ENCODE results near the gene STAC3.

The STAC3 gene

GRCh38 chr12:57238854-57239554 lies 12.0 kb downstream of the STAC3 start:
- CTCF ChIA-PET = interaction anchor here (0.6 to 38.5 kb wide), 19 partner anchors 9 to 496 kb away, joined by 3 to 880 read pairs (median 4); partner anchors contain the start of genes GLI1, INHBE, NXPH4 and SHMT2
- POLR2A ChIA-PET = interaction anchor here (0.8 to 4.6 kb wide), 8 partner anchors 9 to 128 kb away, joined by 3 to 74 read pairs (median 5); partner anchors contain the start of genes LRP1, SHMT2 and STAT6
- no peak for DNase-seq (ENCODE audit: low read depth, low spot score)
- H3K4me3 ChIP-seq (ENCODE audit: low read depth, low read length) = peak overlapping the region; percentile 69
- TF ChIP-seq CTCF (IDR thresholded peaks at IDR 0.05; ENCODE audit: insufficient read depth, low read length, missing control alignments) = peak; percentile 100

GRCh38 chr12:57237932-57238853 lies 12.8 kb downstream of the STAC3 start:
- DNase-seq (ENCODE audit: low read depth, low spot score) = no peak
- TF ChIP-seq CTCF (IDR thresholded peaks at IDR 0.05; ENCODE audit: insufficient read depth, low read length, missing control alignments) = no peak
- ChIA-PET CTCF (interaction anchor here (0.9 to 38.5 kb wide), 16 partner anchors 11 to 496 kb away, joined by 3 to 880 read pairs (median 6); partner anchors contain the start of genes GLI1, INHBE, NXPH4 and SHMT2), POLR2A (interaction anchor here (0.8 to 4.6 kb wide), 9 partner anchors 8 to 127 kb away, joined by 3 to 74 read pairs (median 4); partner anchors contain the start of genes LRP1, SHMT2 and STAT6)
- H3K4me3 ChIP-seq (ENCODE audit: low read depth, low read length) = peak overlapping the region; percentile 52

GRCh38 chr12:57237596-57237931 lies 13.4 kb downstream of the STAC3 start:
- no peak overlapping the region for H3K4me3 ChIP-seq (ENCODE audit: low read depth, low read length)
- ChIA-PET POLR2A (interaction anchor here (1.2 to 4.6 kb wide), 4 partner anchors 7 to 24 kb away, joined by 3 to 74 read pairs (median 4); partner anchors contain the start of gene SHMT2), CTCF (interaction anchor here (0.9 to 38.5 kb wide), 9 partner anchors 10 to 220 kb away, joined by 3 to 880 read pairs (median 32); partner anchors contain the start of genes GLI1, INHBE, NXPH4 and SHMT2)
- DNase-seq (ENCODE audit: low read depth, low spot score) = no peak
- TF ChIP-seq CTCF (IDR thresholded peaks at IDR 0.05; ENCODE audit: insufficient read depth, low read length, missing control alignments) = no peak

GRCh38 chr12:57236925-57237595 lies 13.9 kb downstream of the STAC3 start:
- CTCF ChIA-PET = interaction anchor here (1.2 to 38.5 kb wide), 8 partner anchors 10 to 220 kb away, joined by 3 to 880 read pairs (median 84); partner anchors contain the start of genes GLI1, INHBE, NXPH4 and SHMT2
- no peak overlapping the region for H3K4me3 ChIP-seq (ENCODE audit: low read depth, low read length)
- no peak for TF ChIP-seq CTCF (IDR thresholded peaks at IDR 0.05; ENCODE audit: insufficient read depth, low read length, missing control alignments)
- DNase-seq (ENCODE audit: low read depth, low spot score) = no peak
- POLR2A ChIA-PET = interaction anchor here (0.7 to 4.6 kb wide), 5 partner anchors 7 to 212 kb away, joined by 3 to 74 read pairs (median 4); partner anchors contain the start of gene SHMT2

GRCh38 chr12:57236201-57236924 lies 14.6 kb downstream of the STAC3 start:
- ChIA-PET POLR2A (interaction anchor here (0.7 kb wide), 1 partner anchor 213 kb away, joined by 3 read pairs; no protein-coding TSS in a partner anchor), CTCF (interaction anchor here (0.9 to 38.5 kb wide), 6 partner anchors 9 to 221 kb away, joined by 3 to 880 read pairs (median 212); partner anchors contain the start of genes GLI1, INHBE, NXPH4 and SHMT2)
- H3K4me3 ChIP-seq (ENCODE audit: low read depth, low read length) = no peak overlapping the region

More at GRCh38 chr12:57236201-57236924, 14.6 kb downstream of the STAC3 start:
- no peak for DNase-seq (ENCODE audit: low read depth, low spot score)
- no peak for TF ChIP-seq CTCF (IDR thresholded peaks at IDR 0.05; ENCODE audit: insufficient read depth, low read length, missing control alignments)

Measured in AG04449 (cell line).